Measurements from ENCODE around the gene SSX2IP.
"Not testable (repeated sequence)": the region's sequence is repeated elsewhere in the genome, so short reads cannot be mapped to it uniquely, and the experiment has no call there.

SSX2IP gene

DNA sequence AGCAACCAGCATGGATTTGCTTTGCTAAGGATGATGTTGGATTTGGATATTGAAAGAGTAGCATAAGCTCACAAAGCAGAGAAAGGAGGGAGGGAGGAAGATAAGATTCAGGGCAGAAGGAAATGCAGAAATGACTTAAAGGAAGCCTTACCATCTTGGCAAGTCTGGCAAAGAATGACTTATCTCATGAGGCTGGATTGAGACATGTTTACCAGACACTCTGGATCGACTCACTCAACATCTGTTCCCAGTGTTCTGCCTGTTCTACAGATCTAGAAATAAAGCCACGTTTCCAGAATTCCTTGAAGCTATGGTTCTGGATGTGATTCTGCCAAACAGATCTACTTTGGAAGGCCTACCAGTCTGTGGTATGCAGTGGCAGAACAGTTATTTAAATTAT lies 77.2 kb downstream of the SSX2IP start:
- DNase-seq = no peak

GRCh38 chr1:84611796-84612195 lies 78.5 kb downstream of the SSX2IP start:
- no peak for DNase-seq

GRCh38 chr1:84611091-84611490 lies 79.2 kb downstream of the SSX2IP start:
- DNase-seq = no peak

DNA sequence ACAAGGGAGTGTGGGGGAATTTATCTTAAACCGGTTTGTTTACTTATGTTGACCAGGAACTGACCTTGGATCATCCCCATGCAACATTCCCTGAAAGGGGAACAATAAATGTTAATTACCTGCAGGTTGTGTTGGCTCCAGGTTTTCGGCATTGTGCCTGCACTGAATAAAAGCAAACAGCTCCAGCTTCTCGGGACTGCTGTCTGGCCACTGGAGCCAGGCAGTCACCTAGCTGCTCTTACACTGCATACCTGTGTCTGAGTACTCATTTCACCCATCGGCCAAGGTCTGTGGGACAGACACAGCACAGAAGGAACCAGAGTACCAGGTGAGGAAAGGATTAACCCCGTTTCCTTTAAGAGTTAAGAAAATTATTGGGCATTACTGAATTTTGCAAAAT lies 83.3 kb downstream of the SSX2IP start:
- no peak for DNase-seq

GRCh38 chr1:84605157-84605556 lies 85.1 kb downstream of the SSX2IP start:
- DNase-seq = no peak

GRCh38 chr1:84603941-84604830 lies 86.1 kb downstream of the SSX2IP start:
- no peak for DNase-seq

GRCh38 chr1:84603223-84603622 lies 87.0 kb downstream of the SSX2IP start:
- DNase-seq = no peak

- no peak for DNase-seq
Measured at GRCh38 chr1:84600796-84601195, 89.5 kb downstream of the SSX2IP start.

DNA sequence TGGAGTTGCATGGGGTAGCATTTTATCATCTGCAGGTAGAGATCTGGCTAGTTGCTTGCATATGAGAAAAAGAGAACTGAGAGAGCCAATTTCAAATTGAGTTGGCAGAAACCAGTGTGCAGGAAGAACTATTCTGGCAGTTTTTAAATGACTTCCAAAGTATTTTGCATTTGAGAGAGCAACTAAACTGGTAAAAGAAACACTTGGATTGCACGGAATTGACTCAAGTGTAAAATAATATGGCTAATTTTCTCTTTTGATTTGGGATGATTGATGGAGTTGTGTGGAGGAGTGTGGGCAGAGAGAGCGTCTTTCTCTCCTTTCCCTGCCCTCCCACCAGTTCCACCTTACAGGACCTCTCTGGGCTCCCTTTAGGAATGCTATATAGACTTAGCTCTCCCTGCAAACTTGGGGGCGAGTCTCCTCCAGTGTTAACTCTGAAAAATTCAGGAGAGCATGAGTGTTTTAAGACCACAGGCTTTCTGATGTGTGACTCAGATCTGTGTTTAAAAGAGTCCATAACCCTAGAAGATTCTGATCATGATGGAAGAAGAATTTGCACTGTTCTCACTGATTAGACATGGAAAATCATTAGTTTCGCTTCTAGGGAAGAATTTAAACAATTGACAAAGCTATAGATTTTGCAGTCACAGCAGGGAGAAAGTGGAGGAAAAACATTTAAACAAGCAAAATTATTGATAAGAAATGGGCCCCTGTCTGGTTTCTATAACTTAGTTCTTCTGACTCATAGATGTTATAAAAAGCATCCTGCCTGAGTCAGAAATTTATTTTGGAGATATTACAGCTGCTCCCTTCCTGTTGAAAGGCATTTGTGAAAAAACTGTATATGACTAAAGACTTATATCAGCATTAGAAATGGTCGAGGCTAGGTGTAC lies 91.2 kb downstream of the SSX2IP start:
- DNase-seq = no peak

DNA sequence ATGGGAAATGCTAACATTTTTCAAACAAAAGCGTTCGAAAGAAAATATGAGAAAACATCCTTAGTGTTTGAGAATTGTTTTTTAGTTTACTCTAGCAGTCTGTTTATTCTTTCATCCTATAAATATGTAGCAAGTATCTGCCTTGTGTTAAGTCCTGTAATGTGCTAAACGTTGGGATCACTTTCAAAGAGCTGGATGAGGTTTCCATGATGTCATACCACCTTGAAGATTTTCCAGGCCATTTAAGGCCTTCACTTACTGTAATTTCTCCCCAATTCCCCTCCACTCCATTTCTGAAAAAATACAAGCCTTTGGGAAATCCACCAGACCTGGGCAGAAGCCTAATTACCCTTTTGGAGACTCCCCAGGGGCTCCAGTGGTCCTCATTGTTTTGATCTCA lies 91.8 kb downstream of the SSX2IP start:
- no peak for DNase-seq

DNA sequence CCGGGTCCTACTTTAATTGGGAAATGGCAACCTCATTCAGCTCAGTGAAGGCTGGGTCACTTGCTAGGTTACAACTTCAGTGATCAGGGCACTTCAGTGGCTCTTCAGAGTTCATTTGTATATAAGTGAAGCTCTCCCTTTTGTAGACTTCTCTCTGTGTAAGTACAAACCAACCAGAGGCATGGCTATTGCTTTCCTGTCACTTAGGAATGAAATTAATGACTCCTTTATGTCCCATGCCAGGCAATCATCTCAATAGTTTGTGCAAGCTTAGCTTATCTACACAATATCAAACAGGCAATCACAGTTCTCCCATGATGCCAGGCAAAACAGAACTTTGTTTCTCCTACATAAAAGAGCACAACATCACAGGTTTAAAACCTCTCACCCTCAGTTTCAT lies 93.2 kb downstream of the SSX2IP start:
- no peak for DNase-seq

DNA sequence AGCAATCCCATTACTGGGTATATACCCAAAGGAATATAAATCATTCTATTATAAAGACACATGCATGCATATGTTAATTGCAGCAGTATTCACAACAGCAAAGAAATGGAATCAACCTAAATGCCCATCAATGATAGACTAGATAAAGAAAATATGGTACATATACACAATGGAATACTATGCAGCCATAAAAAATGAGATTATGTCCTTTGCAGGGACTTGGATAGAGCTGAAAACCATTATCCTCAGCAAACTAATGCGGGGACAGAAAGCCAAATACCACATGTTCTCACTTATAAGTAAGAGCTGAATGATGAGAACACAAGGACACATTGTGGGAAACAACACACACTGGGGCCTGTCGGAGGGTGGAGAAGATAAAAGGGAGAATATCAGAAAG lies 95.3 kb downstream of the SSX2IP start:
- not testable (repeated sequence) for DNase-seq
